Vagina (tissue), 2 donors: ENCODE data around the gene SMCO1. TPM values are rescaled to one million over a fixed set of nuclear protein-coding genes. Genes with fewer than 3 reads are reported as not detected.
A peak's percentile ranks its signal among the peaks of the same experiment; 100 is the strongest.
"Not testable (repeated sequence)": the region's sequence is repeated elsewhere in the genome, so short reads cannot be mapped to it uniquely, and the experiment has no call there.

Experiments
- DNase-seq, 2 donors: peaks; one replicate each; pipeline ENCODE4 v3.0.0-alpha.2; 2017; ENCODE audit errors: extremely low spot score in 2 of 2
- H3K27ac ChIP-seq: fragments of 200-600 bp; sonication (generic); one replicate; pipeline ENCODE4 v1.5.1; 2019
- H3K27me3 ChIP-seq: fragments of 200-600 bp; sonication (generic); one replicate; pipeline ENCODE4 v1.5.1; 2019
- H3K36me3 ChIP-seq, 2 donors: fragments of 200-600 bp; sonication (generic); one replicate each; pipeline ENCODE4 v1.5.1; 2017 to 2019
- H3K4me1 ChIP-seq: fragments of 200-600 bp; sonication (generic); one replicate; pipeline ENCODE4 v1.5.1; 2019
- H3K4me3 ChIP-seq, 2 donors: fragments of 200-600 bp; sonication (generic); 1 replicate in 1 of 2; 2 replicates in 1 of 2; pipeline ENCODE4 v1.5.1; 2016 to 2019
- H3K9me3 ChIP-seq: fragments of 200-600 bp; sonication (generic); one replicate; pipeline ENCODE4 v1.5.1; 2019
- CTCF ChIP-seq, 3 experiments: fragments of 450-650 bp in 2 of 3; fragments of 200-600 bp in 1 of 3; sonication (generic) in 1 of 3; IDR thresholded peaks; one replicate each; pipeline ENCODE4 v1.5.1; 2017 to 2019; ENCODE audit warnings: antibody characterized with exemption in 3 of 3, mild to moderate bottlenecking in 2 of 3, moderate library complexity in 2 of 3
- POLR2A ChIP-seq, 2 donors: fragments of 450-650 bp; IDR thresholded peaks; one replicate each; pipeline ENCODE4 v1.6.1; 2017; ENCODE audit warnings: antibody characterized with exemption in 2 of 2, mild to moderate bottlenecking in 2 of 2, moderate library complexity in 2 of 2
- POLR2AphosphoS5 ChIP-seq, 2 donors: sonication (generic); formaldehyde crosslinking; IDR thresholded peaks; one replicate each; pipeline ENCODE4 v1.9.0; 2017; ENCODE audit warnings: antibody characterized with exemption in 2 of 2, mild to moderate bottlenecking in 2 of 2, low read depth in 1 of 2; ENCODE audit not compliant: insufficient read depth in 1 of 2
- intact Hi-C: fragments of 100-400 bp; cut with DNase I; formaldehyde crosslinking; loops from one replicate; pipeline ENCODE4 v1.15.1; 2023
- total RNA-seq: library from RNA; depleted of rRNA; stranded (reverse); fragments of >200 nt; gene quantifications from one replicate; pipeline ENCODE4 v1.2.3, GENCODE V29; 2016

Gene SMCO1
- total RNA-seq, 1 donor from 2014 or later = not detected

GRCh38 chr3:196506687-196507086, 8.5 kb downstream of the SMCO1 start:
- H3K27ac ChIP-seq = no peak overlapping the region
- H3K36me3 ChIP-seq = no peaks in the 10 kb centered on the region
- TF ChIP-seq CTCF (IDR thresholded peaks at IDR 0.05) (no peak), POLR2A (IDR thresholded peaks at IDR 0.05) (no peak), POLR2AphosphoS5 (IDR thresholded peaks at IDR 0.05; ENCODE audit: insufficient read depth in 1 of 2, low read depth in 1 of 2) (no peak)
- H3K4me1 ChIP-seq = peaks cover 8% of the 10 kb centered on the region
- no peak overlapping the region for H3K4me3 ChIP-seq
- DNase-seq = no peak
- no peaks in the 10 kb centered on the region for H3K9me3 ChIP-seq
- H3K27me3 ChIP-seq = no peaks in the 10 kb centered on the region
- intact Hi-C loops = no loop called here

- peak overlapping the region; percentile 92 for H3K27ac ChIP-seq
- intact Hi-C loops = loop anchor here (5.0 kb wide), 1 partner anchor 63 kb away; the partner anchor contains the start of genes FBXO45 and WDR53
These were observed 10.6 kb downstream of the SMCO1 start for GRCh38 chr3:196504556-196504955.

GRCh38 chr3:196504077-196504398, 11.1 kb downstream of the SMCO1 start:
- Histone ChIP-seq H3K4me1 (peaks cover 34% of the 10 kb centered on the region), H3K27ac (peak overlapping the region; percentile 92), H3K4me3 (peak overlapping the region; percentile 73 to 79)
- not testable (repeated sequence) for H3K27me3 ChIP-seq, DNase-seq, H3K36me3 ChIP-seq, H3K9me3 ChIP-seq
- intact Hi-C loops = loop anchor here (5.0 kb wide), 1 partner anchor 63 kb away; the partner anchor contains the start of genes FBXO45 and WDR53

More at GRCh38 chr3:196504556-196504955, 10.6 kb downstream of the SMCO1 start:
- DNase-seq = no peak
- no peaks in the 10 kb centered on the region for H3K9me3 ChIP-seq
- no peak overlapping the region for H3K4me3 ChIP-seq
- H3K36me3 ChIP-seq = no peaks in the 10 kb centered on the region
- H3K27me3 ChIP-seq = no peaks in the 10 kb centered on the region
- TF ChIP-seq CTCF (IDR thresholded peaks at IDR 0.05) (no peak), POLR2A (IDR thresholded peaks at IDR 0.05) (no peak), POLR2AphosphoS5 (IDR thresholded peaks at IDR 0.05; ENCODE audit: insufficient read depth in 1 of 2, low read depth in 1 of 2) (no peak)
- H3K4me1 ChIP-seq = peaks cover 29% of the 10 kb centered on the region

GRCh38 chr3:196503196-196504076, 11.7 kb downstream of the SMCO1 start, which contains the start of gene RNF168:
Gene RNF168 (minus strand): TSS chr3:196503768. CDS start chr3:196503173, 595 bp downstream.
- DNase-seq = peak in 1 of 2 donors; percentile 94
- peaks cover 40% of the 10 kb centered on the region for H3K4me1 ChIP-seq
- intact Hi-C loops = loop anchor here (5.0 kb wide), 1 partner anchor 64 kb away; the partner anchor contains the start of genes FBXO45 and WDR53
- H3K4me3 ChIP-seq = peak within 1 kb of the TSS; percentile 73 to 79
- TF ChIP-seq POLR2AphosphoS5 (IDR thresholded peaks at IDR 0.05; ENCODE audit: insufficient read depth in 1 of 2, low read depth in 1 of 2) = peak; percentile 91 to 97
- TF ChIP-seq CTCF (IDR thresholded peaks at IDR 0.05) = no peak
- TF ChIP-seq POLR2A (IDR thresholded peaks at IDR 0.05) = peak in 1 of 2 donors; percentile 85
- peak within 1 kb of the TSS; percentile 92 for H3K27ac ChIP-seq
- no peaks in the 10 kb centered on the region for H3K36me3 ChIP-seq
- H3K27me3 ChIP-seq = no peaks in the 10 kb centered on the region
- H3K9me3 ChIP-seq = no peaks in the 10 kb centered on the region

DNA sequence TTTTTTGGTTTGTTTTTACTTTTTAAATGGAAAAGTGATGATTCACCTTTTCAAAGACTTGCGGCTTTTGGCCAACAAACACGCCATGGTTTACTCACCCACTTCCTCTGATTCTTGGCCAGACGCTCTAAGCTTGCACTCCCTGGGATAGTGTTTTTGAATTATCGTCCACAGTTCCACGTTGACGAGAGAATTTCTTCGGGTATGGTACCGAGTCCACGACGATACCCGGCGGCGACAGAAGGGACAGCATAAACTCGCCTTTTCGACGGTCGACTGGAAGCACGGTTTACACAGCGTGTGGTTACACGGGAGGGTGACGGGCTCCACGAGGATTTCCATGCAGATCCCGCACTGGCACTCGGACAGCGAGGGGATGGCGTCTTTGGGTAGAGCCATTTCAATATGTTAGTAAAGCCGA, 12.4 kb downstream of the SMCO1 start:
- Histone ChIP-seq H3K4me3 (peak overlapping the region; percentile 73 to 79), H3K27ac (peak overlapping the region; percentile 92), H3K9me3 (no peaks in the 10 kb centered on the region), H3K36me3 (no peaks in the 10 kb centered on the region), H3K4me1 (peaks cover 47% of the 10 kb centered on the region), H3K27me3 (no peaks in the 10 kb centered on the region)
- DNase-seq = no peak
- intact Hi-C loops = loop anchor here (5.0 kb wide), 1 partner anchor 65 kb away; the partner anchor contains the start of genes FBXO45 and WDR53
- TF ChIP-seq POLR2AphosphoS5 (IDR thresholded peaks at IDR 0.05; ENCODE audit: insufficient read depth in 1 of 2, low read depth in 1 of 2) (peak in 1 of 2 donors; percentile 35), POLR2A (IDR thresholded peaks at IDR 0.05) (no peak)
